A549 treated with CpdA at 1 μM for 4 hours (cell line): ENCODE measurements around the gene WDR47. TPM values are rescaled to one million over a fixed set of nuclear protein-coding genes. Genes with fewer than 3 reads are reported as not detected.

Source experiments
- total RNA-seq: library from RNA; stranded (reverse); fragments of 200-300 nt; extraction: Qiagen RNA extraction; gene quantifications from 5 replicates; pipeline ENCODE4 v1.2.3, GENCODE V29; 2022; ENCODE audit warnings: low read depth

Gene WDR47
- 5.4 to 7.7 TPM (median 6.6 TPM) in 5 replicates for total RNA-seq

DNA sequence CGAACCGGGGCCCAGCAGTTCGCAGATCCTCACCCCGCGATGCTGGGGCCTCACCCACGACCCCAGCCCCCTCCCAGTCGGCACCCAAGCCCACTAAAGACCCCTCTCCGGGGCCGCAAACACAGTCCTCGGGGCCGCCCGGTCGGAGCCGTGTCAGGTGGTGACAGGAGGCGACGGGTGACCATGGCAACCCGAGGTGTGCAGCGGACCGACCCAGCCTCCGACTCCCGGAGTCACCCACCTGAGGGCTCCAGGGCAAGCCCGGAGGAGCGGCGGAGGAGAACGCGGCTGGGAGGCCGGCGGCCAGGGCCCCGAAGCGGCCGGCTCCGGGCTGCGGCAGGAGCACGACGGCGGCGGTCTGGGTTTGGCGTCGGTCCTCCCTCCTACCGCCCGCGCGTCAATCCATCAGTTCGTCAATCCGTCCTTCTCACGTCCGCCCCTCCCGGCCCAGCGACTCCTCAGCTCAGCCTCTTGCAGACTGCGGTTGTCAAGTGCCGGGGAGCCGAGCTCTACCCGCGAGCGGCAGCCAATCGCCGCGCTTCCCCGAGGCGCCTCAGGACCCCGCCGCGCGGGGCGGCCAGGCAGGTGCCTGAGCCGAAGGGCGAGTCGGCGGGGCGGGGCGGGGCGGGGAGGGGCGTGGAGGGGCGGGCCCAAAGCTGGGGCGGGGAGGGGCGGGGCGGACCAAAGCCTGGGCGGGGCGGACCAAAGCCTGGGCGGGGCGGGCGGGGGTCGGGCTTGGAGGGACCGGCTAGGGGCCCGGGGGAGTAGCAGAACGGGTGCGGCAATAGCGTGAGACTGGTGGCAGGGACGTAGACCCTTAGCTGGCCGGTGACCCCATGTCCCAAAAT, at the start of gene WDR47:
Gene WDR47 (minus strand): TSS at position 482 of the 848 bp plus-strand sequence. CDS start 18,590 bp downstream, outside the sequence.

DNA sequence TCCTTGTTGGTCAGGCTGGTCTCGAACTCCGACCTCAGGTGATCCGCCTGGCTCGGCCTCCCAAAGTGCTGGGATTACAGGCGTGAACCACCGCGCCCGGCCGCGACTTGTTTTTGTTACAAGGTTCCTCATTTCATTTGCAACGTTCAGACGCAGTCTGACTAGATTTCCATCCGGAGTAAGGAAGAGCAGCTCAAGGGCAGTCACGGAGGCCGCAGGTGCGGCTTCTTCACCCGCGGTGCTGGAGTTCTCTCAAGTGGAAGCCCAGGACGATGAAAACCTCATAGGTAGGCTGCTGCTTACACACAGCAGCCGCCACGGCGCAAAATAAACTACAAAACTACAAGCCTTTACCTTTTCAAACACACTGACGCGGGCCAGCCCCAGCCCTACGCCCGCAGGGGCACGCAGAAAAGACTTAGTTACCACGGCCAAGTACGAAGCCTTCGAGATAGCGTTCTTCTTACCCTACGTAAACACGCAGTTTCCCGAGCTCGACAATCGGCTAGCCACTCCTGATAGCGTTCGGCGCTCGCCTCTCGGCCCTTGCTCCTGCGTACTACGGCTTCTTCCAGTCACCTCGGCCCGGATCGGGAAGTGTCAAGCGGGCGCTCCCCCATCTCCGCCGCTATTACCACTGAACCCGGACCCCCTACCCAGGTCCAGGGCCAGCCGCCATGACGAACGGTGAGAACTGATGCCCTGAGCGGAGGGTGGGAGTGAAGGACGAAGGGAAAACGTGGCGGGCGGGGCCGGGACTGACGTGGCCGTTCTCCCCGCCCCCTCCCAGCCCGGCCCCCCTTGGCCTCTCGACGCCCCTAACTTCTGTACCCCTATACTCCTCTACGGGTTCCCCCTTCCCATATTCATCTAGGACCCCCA, 48.5 kb upstream of the WDR47 start, which contains the start of gene TMEM167B:
Gene TMEM167B (plus strand): TSS at position 569 of the 882 bp plus-strand sequence. CDS start 109 bp downstream, at position 678.

DNA sequence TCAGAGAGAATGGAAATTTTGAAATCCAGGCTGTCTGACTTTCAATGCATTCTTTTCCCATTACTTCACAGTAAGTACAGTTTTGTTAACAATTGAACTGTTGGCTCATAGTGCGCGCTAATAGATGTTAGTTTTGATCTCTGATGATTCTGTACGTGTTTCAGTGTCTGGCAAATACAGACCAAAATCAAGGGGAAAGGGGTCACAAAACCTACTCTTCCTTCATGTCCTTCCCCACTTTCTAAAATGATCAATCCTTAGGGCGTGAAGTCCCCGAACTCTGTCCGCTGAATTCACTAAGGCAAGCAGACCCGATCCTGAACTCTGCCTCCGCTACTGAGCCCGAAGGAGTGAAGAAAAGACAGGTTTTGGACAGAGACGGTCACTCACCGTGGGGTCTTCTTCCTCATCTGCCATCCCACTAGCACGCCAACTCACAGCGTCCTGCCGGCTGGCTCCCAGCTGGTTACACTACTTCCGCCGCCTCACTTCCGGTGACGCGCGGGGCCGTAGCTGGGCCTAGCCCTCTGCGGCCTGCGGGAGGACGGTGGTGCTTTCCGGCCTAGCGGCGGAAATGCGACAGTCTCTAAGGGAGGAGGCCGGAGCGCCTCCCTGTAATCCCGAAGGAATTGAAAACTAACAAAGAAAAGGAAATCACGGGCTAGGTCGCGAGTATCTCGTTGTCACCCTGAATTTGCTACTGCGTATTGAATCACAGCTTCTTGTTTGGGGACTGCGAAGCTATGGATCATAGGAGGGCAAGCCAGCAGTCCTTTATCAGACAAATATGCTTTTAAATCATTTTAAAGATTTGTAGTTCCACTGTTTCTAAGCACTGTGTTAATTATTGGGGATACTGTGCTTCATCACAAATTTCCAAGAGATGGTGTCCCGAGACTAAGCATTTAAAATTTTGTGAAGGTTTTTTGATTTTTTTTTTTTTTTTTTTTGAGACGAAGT, 33.9 kb upstream of the WDR47 start, which contains the start of gene TAF13:
Gene TAF13 (minus strand): TSS at position 473 of the 960 bp plus-strand sequence. CDS start 56 bp downstream, at position 417.

DNA sequence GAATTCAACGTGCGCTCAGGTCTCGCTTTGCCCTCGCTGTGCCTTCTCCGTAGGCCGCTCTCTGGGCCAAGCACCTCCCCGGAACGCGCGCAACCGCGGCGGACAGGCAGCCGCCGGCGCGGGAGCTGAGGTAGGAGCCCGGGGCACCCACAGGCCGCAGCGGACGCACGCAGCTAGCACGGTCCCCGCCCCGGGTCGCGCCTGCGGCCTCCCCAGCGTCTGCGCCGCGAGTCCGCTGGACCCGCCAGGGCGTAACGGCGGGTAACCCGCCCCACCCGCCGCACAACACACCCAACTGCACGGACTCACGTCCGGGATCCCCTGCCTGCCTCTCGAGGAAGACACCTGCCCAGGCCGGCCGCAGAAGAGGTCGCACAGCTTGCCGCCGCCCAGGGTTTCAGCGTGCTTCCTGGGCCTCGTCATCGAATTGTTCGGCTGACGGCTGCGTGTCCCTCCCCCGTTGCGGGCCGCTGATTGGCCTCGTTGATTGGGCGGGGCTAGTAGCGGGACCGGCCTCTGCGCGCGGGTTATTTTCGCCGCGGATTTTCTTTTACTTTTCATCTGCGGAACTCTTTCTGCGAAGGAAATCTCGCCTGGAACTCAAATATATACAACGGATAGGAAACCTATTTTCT, 78.7 kb downstream of the WDR47 start, which contains the start of gene CLCC1:
Gene CLCC1 (minus strand): TSS at position 433 of the 635 bp plus-strand sequence. CDS start 13,047 bp downstream, outside the sequence.

Other genes with a start within 250 kb of the WDR47 start
- gene AKNAD1, start 185.0 kb downstream of the WDR47 start, total RNA-seq: 0.46 to 1.5 TPM (median 0.74 TPM) in 5 replicates
- gene GPSM2, start 165.1 kb downstream of the WDR47 start, total RNA-seq: 12.0 to 17.7 TPM (median 16.1 TPM) in 5 replicates
- gene CLCC1, start 78.6 kb downstream of the WDR47 start, total RNA-seq: 16.3 to 17.5 TPM (median 17.3 TPM) in 5 replicates
- 22.8 to 38.9 TPM (median 26.2 TPM) in 5 replicates for gene TAF13, start 33.9 kb upstream of the WDR47 start, total RNA-seq
- gene TMEM167B, start 48.7 kb upstream of the WDR47 start, total RNA-seq: 9.1 to 13.3 TPM (median 9.7 TPM) in 5 replicates
- gene ELAPOR1, start 72.0 kb upstream of the WDR47 start, total RNA-seq: 0.43 to 1.1 TPM (median 0.51 TPM) in 5 replicates
- gene SARS1, start 171.8 kb upstream of the WDR47 start, total RNA-seq: 97.7 to 110 TPM (median 104 TPM) in 5 replicates
- 3.8 to 6.4 TPM (median 5.5 TPM) in 5 replicates for gene CELSR2, start 207.4 kb upstream of the WDR47 start, total RNA-seq
- 21.3 to 26.8 TPM (median 24.2 TPM) in 5 replicates for gene PSRC1, start 241.0 kb upstream of the WDR47 start, total RNA-seq